ENCODE measurements around the gene NR2F1-AS1. TPM values are rescaled to one million over a fixed set of nuclear protein-coding genes. Genes with fewer than 3 reads are reported as not detected.

NR2F1-AS1 gene
- polyA plus RNA-seq, 3 donors = not detected

- no peak overlapping the region for H3K4me3 Mint-ChIP-seq
- WGBS (ENCODE audit: insufficient coverage) = no CpG with 5 or more reads among the region's 2 CpGs
- peaks cover 0 to 8% (median 4%) of the 10 kb centered on the region in 7 donors for H3K9me3 Mint-ChIP-seq
- Histone ChIP-seq H3K9ac (ENCODE audit: insufficient read depth, low read length, poor library complexity, severe bottlenecking) (no peak overlapping the region), H3K4me3 (replicated peaks in 1 of 3; ENCODE audit: low read depth in 2 of 3, low read length in 3 of 3) (no peak overlapping the region), H3K4me2 (replicated peaks; ENCODE audit: extremely low read depth, low read length, poor library complexity, severe bottlenecking) (no peak overlapping the region), H4K20me1 (ENCODE audit: insufficient read depth, low read length) (no peaks in the 10 kb centered on the region), H3K27me3 (ENCODE audit: control insufficient read depth in 2 of 2, insufficient read depth in 2 of 2, low read length in 2 of 2) (no peaks in the 10 kb centered on the region), H3K4me1 (ENCODE audit: control insufficient read depth in 1 of 2, insufficient read depth in 2 of 2, low read length in 2 of 2) (no peaks in the 10 kb centered on the region), H3K79me2 (ENCODE audit: insufficient read depth, low read length) (no peaks in the 10 kb centered on the region), H3K27ac (ENCODE audit: low read depth in 1 of 2, low read length in 2 of 2) (no peak overlapping the region), H2AFZ (ENCODE audit: insufficient read depth, low read depth, low read length, poor library complexity, severe bottlenecking) (no peak overlapping the region), H3K9me3 (replicated peaks in 1 of 2; ENCODE audit: control insufficient read depth in 1 of 2, insufficient read depth in 1 of 2, low read length in 2 of 2) (peaks cover 7 to 13% of the 10 kb centered on the region in 2 donors), H3K36me3 (replicated peaks in 1 of 2; ENCODE audit: control insufficient read depth in 1 of 2, insufficient read depth in 2 of 2, low read length in 2 of 2) (no peaks in the 10 kb centered on the region)
- no peaks in the 10 kb centered on the region for H3K4me1 Mint-ChIP-seq
- H3K27me3 Mint-ChIP-seq (ENCODE audit: low read depth in 3 of 3) = peaks cover 0 to 3% (median 0%) of the 10 kb centered on the region in 3 donors
- H3K36me3 Mint-ChIP-seq = no peaks in the 10 kb centered on the region
- H3K27ac Mint-ChIP-seq = no peak overlapping the region
- DNase-seq = no peak
- intact Hi-C loops (cut with micrococcal nuclease) = no loop called here
- TF ChIP-seq, protein P1, sequence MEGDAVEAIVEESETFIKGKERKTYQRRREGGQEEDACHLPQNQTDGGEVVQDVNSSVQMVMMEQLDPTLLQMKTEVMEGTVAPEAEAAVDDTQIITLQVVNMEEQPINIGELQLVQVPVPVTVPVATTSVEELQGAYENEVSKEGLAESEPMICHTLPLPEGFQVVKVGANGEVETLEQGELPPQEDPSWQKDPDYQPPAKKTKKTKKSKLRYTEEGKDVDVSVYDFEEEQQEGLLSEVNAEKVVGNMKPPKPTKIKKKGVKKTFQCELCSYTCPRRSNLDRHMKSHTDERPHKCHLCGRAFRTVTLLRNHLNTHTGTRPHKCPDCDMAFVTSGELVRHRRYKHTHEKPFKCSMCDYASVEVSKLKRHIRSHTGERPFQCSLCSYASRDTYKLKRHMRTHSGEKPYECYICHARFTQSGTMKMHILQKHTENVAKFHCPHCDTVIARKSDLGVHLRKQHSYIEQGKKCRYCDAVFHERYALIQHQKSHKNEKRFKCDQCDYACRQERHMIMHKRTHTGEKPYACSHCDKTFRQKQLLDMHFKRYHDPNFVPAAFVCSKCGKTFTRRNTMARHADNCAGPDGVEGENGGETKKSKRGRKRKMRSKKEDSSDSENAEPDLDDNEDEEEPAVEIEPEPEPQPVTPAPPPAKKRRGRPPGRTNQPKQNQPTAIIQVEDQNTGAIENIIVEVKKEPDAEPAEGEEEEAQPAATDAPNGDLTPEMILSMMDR (IDR thresholded peaks at IDR 0.05) = no peak
These were observed 104.7 kb downstream of the NR2F1-AS1 start for GRCh38 chr5:93476251-93476742.

DNA sequence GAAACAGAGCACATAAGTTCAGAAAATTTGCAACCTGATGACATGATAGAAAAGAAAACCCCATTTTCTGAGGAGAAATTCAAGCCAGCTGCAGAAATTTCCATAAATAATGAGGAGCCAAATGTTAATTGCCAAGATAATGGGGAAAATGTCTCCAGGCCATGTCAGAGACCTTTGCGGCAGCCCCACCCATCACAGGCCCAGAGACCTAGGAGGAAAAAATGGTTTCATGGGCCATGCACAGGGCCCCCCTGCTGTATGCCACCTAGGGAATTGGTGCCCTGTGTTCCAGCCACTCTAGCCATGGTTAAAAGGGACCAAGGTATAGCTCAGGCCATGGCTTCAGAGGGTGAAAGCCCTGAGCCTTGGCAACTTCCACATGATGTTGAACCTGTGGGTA lies 118.1 kb downstream of the NR2F1-AS1 start:
- H3K79me2 ChIP-seq (ENCODE audit: insufficient read depth, low read length) = no peaks in the 10 kb centered on the region
- peaks cover 11 to 30% (median 16%) of the 10 kb centered on the region in 7 donors for H3K9me3 Mint-ChIP-seq
- TF ChIP-seq, protein P1 (IDR thresholded peaks at IDR 0.05) = no peak
- no peak overlapping the region for H2AFZ ChIP-seq (ENCODE audit: insufficient read depth, low read depth, low read length, poor library complexity, severe bottlenecking)
- no peak overlapping the region for H3K4me3 ChIP-seq (replicated peaks in 1 of 3; ENCODE audit: low read depth in 2 of 3, low read length in 3 of 3)
- H3K4me3 Mint-ChIP-seq = no peak overlapping the region
- no peaks in the 10 kb centered on the region for H3K4me1 Mint-ChIP-seq
- no peaks in the 10 kb centered on the region for H3K36me3 ChIP-seq (replicated peaks in 1 of 2; ENCODE audit: control insufficient read depth in 1 of 2, insufficient read depth in 2 of 2, low read length in 2 of 2)
- H3K9ac ChIP-seq (ENCODE audit: insufficient read depth, low read length, poor library complexity, severe bottlenecking) = no peak overlapping the region
- no peaks in the 10 kb centered on the region for H3K4me1 ChIP-seq (ENCODE audit: control insufficient read depth in 1 of 2, insufficient read depth in 2 of 2, low read length in 2 of 2)
- no CpG with 5 or more reads among the region's 1 CpG for WGBS (ENCODE audit: insufficient coverage)
- intact Hi-C loops (cut with micrococcal nuclease) = no loop called here
- no peaks in the 10 kb centered on the region for H3K36me3 Mint-ChIP-seq
- no peaks in the 10 kb centered on the region for H3K27me3 ChIP-seq (ENCODE audit: control insufficient read depth in 2 of 2, insufficient read depth in 2 of 2, low read length in 2 of 2)
- H3K9me3 ChIP-seq (replicated peaks in 1 of 2; ENCODE audit: control insufficient read depth in 1 of 2, insufficient read depth in 1 of 2, low read length in 2 of 2) = peaks cover 24 to 29% of the 10 kb centered on the region in 2 donors
- H3K4me2 ChIP-seq (replicated peaks; ENCODE audit: extremely low read depth, low read length, poor library complexity, severe bottlenecking) = no peak overlapping the region
- no peaks in the 10 kb centered on the region for H4K20me1 ChIP-seq (ENCODE audit: insufficient read depth, low read length)
- H3K27ac ChIP-seq (ENCODE audit: low read depth in 1 of 2, low read length in 2 of 2) = no peak overlapping the region
- no peak for DNase-seq
- no peak overlapping the region for H3K27ac Mint-ChIP-seq
- peaks cover 0 to 3% (median 0%) of the 10 kb centered on the region in 3 donors for H3K27me3 Mint-ChIP-seq (ENCODE audit: low read depth in 3 of 3)
